Esophagus squamous epithelium (tissue), 5 donors: ENCODE results near the gene SPOCD1. TPM values are rescaled to one million over a fixed set of nuclear protein-coding genes. Genes with fewer than 3 reads are reported as not detected.

ENCODE experiments used
- DNase-seq: peaks from one replicate; lab custom pipeline; 2025; lab: John Stamatoyannopoulos, UW
- H3K27ac ChIP-seq, 4 donors: fragments of 200-600 bp; sonication (generic); one replicate each; pipeline ENCODE4 v1.5.1; 2016 to 2019; ENCODE audit warnings: mild to moderate bottlenecking in 1 of 4
- H3K27me3 ChIP-seq, 4 donors: fragments of 200-600 bp; sonication (generic); 1 replicate in 3 of 4; 2 replicates in 1 of 4; pipeline versions ENCODE4 v1.5.1 to v1.6.0; 2017 to 2021; ENCODE audit warnings: antibody characterized with exemption in 1 of 4
- H3K36me3 ChIP-seq, 3 donors: fragments of 200-600 bp; sonication (generic); one replicate each; pipeline ENCODE4 v1.5.1; 2016 to 2019
- H3K4me1 ChIP-seq, 3 donors: fragments of 200-600 bp; sonication (generic); one replicate each; pipeline ENCODE4 v1.5.1; 2017 to 2019
- H3K4me3 ChIP-seq, 4 donors: fragments of 200-600 bp; sonication (generic); 1 replicate in 3 of 4; 2 replicates in 1 of 4; pipeline ENCODE4 v1.5.1; 2016 to 2019; ENCODE audit warnings: mild to moderate bottlenecking in 2 of 4, moderate library complexity in 1 of 4
- H3K9me3 ChIP-seq, 3 donors: fragments of 200-600 bp; sonication (generic); one replicate each; pipeline ENCODE4 v1.5.1; 2016 to 2019
- POLR2A ChIP-seq, 4 donors: fragments of 450-650 bp; IDR thresholded peaks; one replicate each; pipeline ENCODE4 v1.6.1; 2017; ENCODE audit warnings: antibody characterized with exemption in 4 of 4, mild to moderate bottlenecking in 4 of 4, moderate library complexity in 3 of 4
- WGBS, 2 donors: methylation state at CpG; one replicate each; pipeline ENCODE4 v1.1.5; 2018; 5-methylcytosine and 5-hydroxymethylcytosine counted together
- intact Hi-C: fragments of 100-400 bp; cut with DNase I; formaldehyde crosslinking; loops from one replicate; pipeline ENCODE4 v1.15.0; 2022
- total RNA-seq, 4 donors: library from RNA; depleted of rRNA; stranded (reverse); fragments of >200 nt; gene quantifications; one replicate each; pipeline ENCODE4 v1.1.0, GENCODE V29; 2016
- TF ChIP-seq, protein P1 (sequence below), 6 experiments: fragments of 450-650 bp in 4 of 6; fragments of 200-600 bp in 2 of 6; sonication (generic) in 2 of 6; IDR thresholded peaks; one replicate each; pipeline ENCODE4 v1.5.1; 2016 to 2019; ENCODE audit warnings: antibody characterized with exemption in 6 of 6, mild to moderate bottlenecking in 4 of 6, moderate library complexity in 4 of 6
- donor health status: DM: yes; HTN: yes; CAD: no.

SPOCD1 gene
- total RNA-seq, 4 donors from 2014 or later, result 0.18 to 0.40 (median 0.38) TPM; not detected in 1

DNA sequence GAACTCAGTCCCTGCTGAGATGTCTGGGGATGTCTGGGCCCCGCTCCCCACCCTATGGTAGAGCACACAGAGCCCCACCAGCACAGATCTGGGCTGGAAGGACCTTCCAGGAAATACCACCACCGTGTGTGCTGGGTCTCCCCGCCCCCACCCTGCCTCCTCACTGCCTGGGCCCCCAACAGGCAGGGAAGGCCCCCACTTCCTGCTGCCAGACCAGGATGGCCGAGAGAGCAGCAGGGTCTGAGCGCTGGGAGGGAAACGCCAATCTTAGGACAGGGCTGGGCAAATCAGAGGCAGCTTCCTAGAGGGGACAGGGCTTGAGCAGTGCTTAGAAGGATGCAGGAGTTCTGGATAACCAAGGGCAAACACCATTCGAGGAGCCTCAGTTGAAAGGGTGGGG, 63.6 kb downstream of the SPOCD1 start:
- WGBS, 2 donors, result 66 to 75% methylated on average over 3 of the region's 7 CpGs
- DNase-seq, result no peak
- no peaks in the 10 kb centered on the region for H3K36me3 ChIP-seq
- intact Hi-C loops, result no loop called here
- TF ChIP-seq, protein P1, sequence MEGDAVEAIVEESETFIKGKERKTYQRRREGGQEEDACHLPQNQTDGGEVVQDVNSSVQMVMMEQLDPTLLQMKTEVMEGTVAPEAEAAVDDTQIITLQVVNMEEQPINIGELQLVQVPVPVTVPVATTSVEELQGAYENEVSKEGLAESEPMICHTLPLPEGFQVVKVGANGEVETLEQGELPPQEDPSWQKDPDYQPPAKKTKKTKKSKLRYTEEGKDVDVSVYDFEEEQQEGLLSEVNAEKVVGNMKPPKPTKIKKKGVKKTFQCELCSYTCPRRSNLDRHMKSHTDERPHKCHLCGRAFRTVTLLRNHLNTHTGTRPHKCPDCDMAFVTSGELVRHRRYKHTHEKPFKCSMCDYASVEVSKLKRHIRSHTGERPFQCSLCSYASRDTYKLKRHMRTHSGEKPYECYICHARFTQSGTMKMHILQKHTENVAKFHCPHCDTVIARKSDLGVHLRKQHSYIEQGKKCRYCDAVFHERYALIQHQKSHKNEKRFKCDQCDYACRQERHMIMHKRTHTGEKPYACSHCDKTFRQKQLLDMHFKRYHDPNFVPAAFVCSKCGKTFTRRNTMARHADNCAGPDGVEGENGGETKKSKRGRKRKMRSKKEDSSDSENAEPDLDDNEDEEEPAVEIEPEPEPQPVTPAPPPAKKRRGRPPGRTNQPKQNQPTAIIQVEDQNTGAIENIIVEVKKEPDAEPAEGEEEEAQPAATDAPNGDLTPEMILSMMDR (IDR thresholded peaks at IDR 0.05), result no peak
- TF ChIP-seq POLR2A (IDR thresholded peaks at IDR 0.05), result no peak
- no peak overlapping the region for H3K27ac ChIP-seq
- no peaks in the 10 kb centered on the region for H3K9me3 ChIP-seq
- H3K4me1 ChIP-seq, result peaks cover 7 to 13% (median 11%) of the 10 kb centered on the region in 3 donors
- no peak overlapping the region for H3K4me3 ChIP-seq
- H3K27me3 ChIP-seq, result peaks cover 0 to 38% (median 0%) of the 10 kb centered on the region in 4 donors

DNA sequence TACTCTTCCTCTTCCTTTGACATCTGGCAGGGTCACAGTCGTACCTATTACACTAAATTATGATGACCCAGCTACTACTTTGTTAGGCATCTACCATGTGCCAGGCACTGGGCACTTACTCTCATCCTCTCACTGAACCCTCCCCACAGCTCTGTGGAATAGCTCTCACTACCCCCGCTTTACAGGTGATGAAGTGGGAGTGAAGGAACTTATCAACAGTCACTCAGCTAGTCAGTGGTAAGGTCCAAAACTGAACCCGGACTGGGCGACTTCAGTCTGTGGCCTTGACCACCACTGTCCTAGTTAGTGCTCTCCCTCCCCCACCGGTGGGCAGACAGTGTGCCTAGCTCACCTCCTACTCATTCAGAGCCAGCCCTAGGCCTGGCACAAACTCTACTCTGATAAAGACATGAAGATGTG, 64.0 kb downstream of the SPOCD1 start:
- 60 to 71% methylated on average over 1 to 5 of the region's 5 CpGs for WGBS, 2 donors
- peaks cover 7 to 13% (median 11%) of the 10 kb centered on the region in 3 donors for H3K4me1 ChIP-seq
- no peaks in the 10 kb centered on the region for H3K36me3 ChIP-seq
- H3K27me3 ChIP-seq, result peaks cover 0 to 38% (median 0%) of the 10 kb centered on the region in 4 donors
- intact Hi-C loops, result no loop called here
- DNase-seq, result no peak
- H3K27ac ChIP-seq, result no peak overlapping the region
- TF ChIP-seq, protein P1 (IDR thresholded peaks at IDR 0.05), result no peak
- no peak for TF ChIP-seq POLR2A (IDR thresholded peaks at IDR 0.05)
- H3K9me3 ChIP-seq, result no peaks in the 10 kb centered on the region
- no peak overlapping the region for H3K4me3 ChIP-seq

DNA sequence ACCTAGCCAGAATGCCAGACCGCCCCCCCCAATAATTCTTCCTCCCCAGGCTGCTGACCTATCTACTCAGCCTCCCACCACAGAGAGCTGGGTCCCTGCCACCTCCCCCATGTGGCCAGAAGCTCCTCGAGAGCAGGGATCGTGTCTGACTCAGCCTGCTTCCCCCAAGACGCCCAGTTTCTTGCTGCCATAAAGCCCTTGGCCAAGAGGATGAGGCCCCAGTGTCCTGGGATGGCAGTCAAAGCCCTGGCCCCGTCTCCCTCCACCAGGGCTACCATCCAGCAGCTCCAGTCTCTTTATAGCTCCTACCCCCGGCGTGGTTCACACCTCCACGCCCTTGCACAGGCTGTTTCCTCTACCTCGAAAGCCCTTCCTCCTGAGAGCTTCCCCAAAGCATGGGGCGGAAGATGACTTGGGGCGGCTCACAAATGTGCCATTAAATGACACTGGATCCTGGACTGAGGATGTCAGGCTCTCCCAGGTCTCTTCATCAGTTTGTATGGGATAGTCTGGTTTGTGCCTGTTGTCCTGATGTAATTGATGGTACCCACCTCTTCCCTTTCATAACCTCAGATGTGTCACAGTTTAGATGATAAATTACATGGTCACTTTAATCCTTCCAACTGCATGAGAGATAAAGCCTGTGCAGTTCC, 64.8 kb downstream of the SPOCD1 start:
- H3K36me3 ChIP-seq, result no peaks in the 10 kb centered on the region
- no peak overlapping the region for H3K27ac ChIP-seq
- WGBS, 2 donors, result 34 to 43% methylated on average over 7 to 11 of the region's 11 CpGs
- H3K4me3 ChIP-seq, result no peak overlapping the region
- intact Hi-C loops, result no loop called here
- no peaks in the 10 kb centered on the region for H3K9me3 ChIP-seq
- peaks cover 0 to 38% (median 0%) of the 10 kb centered on the region in 4 donors for H3K27me3 ChIP-seq
- DNase-seq, result no peak
- TF ChIP-seq, protein P1 (IDR thresholded peaks at IDR 0.05), result no peak
- TF ChIP-seq POLR2A (IDR thresholded peaks at IDR 0.05), result no peak
- H3K4me1 ChIP-seq, result peaks cover 7 to 19% (median 11%) of the 10 kb centered on the region in 3 donors

DNA sequence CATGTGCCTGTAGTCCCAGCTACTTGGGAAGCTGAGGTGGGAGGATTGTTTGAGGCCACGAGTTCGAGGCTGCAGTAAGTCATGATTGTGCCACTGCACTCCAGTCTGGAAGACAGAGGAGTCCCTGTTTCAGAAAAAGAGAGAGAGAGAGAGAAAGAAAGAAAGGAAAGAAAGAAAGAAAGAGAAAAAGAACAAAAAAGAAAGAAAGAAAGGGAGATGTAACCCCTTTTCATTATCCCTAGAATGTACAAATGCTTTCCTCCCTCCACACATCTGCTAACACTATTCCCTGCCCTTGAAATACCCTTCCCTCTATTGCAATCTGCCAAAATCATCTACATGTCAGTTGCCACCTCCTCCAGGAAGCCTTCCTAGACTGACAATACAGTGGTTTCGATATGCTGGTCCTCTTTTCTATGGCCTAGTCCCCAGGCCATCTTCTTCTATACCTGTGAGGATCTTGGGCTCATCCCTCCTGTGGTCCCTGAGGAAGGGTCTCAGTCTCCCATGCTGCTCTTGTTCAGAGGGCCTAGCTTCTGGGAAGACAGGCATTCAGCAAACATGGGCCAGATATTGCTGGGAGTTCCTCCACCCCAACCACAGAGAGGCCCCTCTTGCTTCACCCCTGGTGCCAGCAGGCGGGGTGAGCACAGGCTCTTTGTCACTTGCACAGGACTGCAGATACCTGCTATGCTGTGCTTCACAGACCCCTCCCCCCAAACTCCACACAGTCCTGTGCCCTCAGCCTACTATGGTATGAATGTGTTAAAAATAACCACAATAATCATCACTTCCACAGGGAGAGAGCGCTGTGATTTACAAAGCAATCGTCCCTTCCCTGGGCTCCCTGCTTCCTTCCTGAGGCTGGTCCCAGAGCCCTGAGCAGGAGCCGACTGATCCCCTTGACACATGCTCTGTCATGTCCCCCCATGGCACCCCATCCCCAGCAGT, 65.8 kb downstream of the SPOCD1 start:
- Histone ChIP-seq H3K36me3 (no peaks in the 10 kb centered on the region), H3K4me1 (peaks cover 7 to 23% (median 11%) of the 10 kb centered on the region in 3 donors), H3K9me3 (no peaks in the 10 kb centered on the region), H3K27me3 (peaks cover 0 to 38% (median 0%) of the 10 kb centered on the region in 4 donors), H3K27ac (no peak overlapping the region), H3K4me3 (no peak overlapping the region)
- intact Hi-C loops, result no loop called here
- no peak for TF ChIP-seq POLR2A (IDR thresholded peaks at IDR 0.05)
- TF ChIP-seq, protein P1 (IDR thresholded peaks at IDR 0.05), result no peak
- WGBS, 2 donors, result 61 to 80% methylated on average over 6 to 7 of the region's 7 CpGs
- DNase-seq, result no peak
